Neuron (in vitro differentiated cells): ENCODE data around the gene HECW1.
A peak's percentile ranks its signal among the peaks of the same experiment; 100 is the strongest.
"Not testable (repeated sequence)": the region's sequence is repeated elsewhere in the genome, so short reads cannot be mapped to it uniquely, and the experiment has no call there.

ENCODE experiments used
- H2AFZ ChIP-seq: one replicate; pipeline ENCODE4 v1.6.1; 2013; ENCODE audit warnings: low read depth, mild to moderate bottlenecking, inconsistent platforms, low read length, moderate library complexity
- H3K27me3 ChIP-seq: one replicate; pipeline ENCODE4 v1.6.1; 2013; ENCODE audit warnings: low read length; ENCODE audit not compliant: insufficient read depth
- H3K36me3 ChIP-seq: one replicate; pipeline ENCODE4 v1.6.1; 2013; ENCODE audit warnings: low read length; ENCODE audit not compliant: insufficient read depth
- H3K4me1 ChIP-seq: one replicate; pipeline ENCODE4 v1.6.1; 2013; ENCODE audit warnings: low read length; ENCODE audit not compliant: insufficient read depth
- H3K4me3 ChIP-seq: 2 replicates; pipeline ENCODE4 v1.5.1; 2013; ENCODE audit warnings: mild to moderate bottlenecking, low read length, moderate library complexity
- H3K9me3 ChIP-seq: one replicate; pipeline ENCODE4 v1.6.1; 2013; ENCODE audit warnings: low read length

Gene HECW1

GRCh38 chr7:43112459-43112940, at the start of gene HECW1:
TSS of gene HECW1 (plus strand) at chr7:43112647. CDS start at chr7:43243906, 131,259 bp downstream.
- Histone ChIP-seq H3K9me3 (no peaks in the 10 kb centered on the region), H3K4me1 (peaks cover 11% of the 10 kb centered on the region), H2AFZ (peak within 1 kb of the TSS; percentile 86), H3K36me3 (no peaks in the 10 kb centered on the region), H3K4me3 (peak within 1 kb of the TSS; percentile 52), H3K27me3 (peaks cover 56% of the 10 kb centered on the region)

GRCh38 chr7:43071604-43072003, 40.8 kb upstream of the HECW1 start:
- Histone ChIP-seq H3K27me3 (no peaks in the 10 kb centered on the region), H2AFZ (no peak overlapping the region), H3K4me3 (no peak overlapping the region), H3K4me1 (no peaks in the 10 kb centered on the region), H3K9me3 (no peaks in the 10 kb centered on the region), H3K36me3 (no peaks in the 10 kb centered on the region)

DNA sequence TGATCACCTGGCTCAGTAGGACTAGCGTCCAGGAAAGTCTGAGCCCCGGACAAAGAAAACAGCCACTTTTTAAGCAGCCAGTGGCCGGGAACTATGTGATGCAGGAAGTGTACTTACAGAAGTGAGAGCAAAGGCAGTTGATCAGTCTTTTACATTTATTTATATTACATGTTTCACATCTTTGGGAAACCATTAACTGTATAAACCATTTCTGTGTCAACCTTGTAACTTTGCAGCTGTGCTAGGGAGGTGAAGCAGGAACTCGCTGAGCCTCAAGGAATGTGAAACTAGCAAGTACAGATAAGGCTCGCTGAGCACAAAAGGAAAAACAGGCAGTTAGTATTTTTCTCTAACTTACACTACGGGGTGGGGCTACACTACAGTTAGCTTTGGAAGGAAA, 39.9 kb upstream of the HECW1 start:
- Histone ChIP-seq H3K27me3 (no peaks in the 10 kb centered on the region), H3K4me3 (no peak overlapping the region), H2AFZ (no peak overlapping the region), H3K9me3 (no peaks in the 10 kb centered on the region), H3K4me1 (no peaks in the 10 kb centered on the region), H3K36me3 (no peaks in the 10 kb centered on the region)

DNA sequence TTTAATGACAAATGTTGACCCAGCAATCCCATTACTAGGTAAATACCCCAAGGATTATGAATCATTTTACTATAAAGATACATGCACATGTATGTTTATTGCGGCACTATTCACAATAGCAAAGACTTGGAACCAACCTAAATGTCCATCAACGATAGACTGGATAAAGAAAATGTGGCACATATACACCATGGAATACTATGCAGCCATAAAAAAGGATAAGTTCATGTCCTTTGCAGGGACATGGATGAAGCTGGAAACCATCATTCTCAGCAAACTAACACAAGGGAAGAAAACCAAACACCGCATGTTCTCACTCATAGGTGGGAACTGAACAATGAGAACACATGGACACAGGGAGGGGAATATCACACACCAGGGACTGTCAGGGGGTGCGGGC, 38.6 kb upstream of the HECW1 start:
- H2AFZ ChIP-seq, H3K4me3 ChIP-seq, H3K4me1 ChIP-seq, H3K9me3 ChIP-seq, H3K36me3 ChIP-seq, H3K27me3 ChIP-seq: not testable (repeated sequence)

GRCh38 chr7:43076189-43076605, 36.2 kb upstream of the HECW1 start:
- Histone ChIP-seq H3K4me3 (no peak overlapping the region), H3K9me3 (no peaks in the 10 kb centered on the region), H3K36me3 (no peaks in the 10 kb centered on the region)

DNA sequence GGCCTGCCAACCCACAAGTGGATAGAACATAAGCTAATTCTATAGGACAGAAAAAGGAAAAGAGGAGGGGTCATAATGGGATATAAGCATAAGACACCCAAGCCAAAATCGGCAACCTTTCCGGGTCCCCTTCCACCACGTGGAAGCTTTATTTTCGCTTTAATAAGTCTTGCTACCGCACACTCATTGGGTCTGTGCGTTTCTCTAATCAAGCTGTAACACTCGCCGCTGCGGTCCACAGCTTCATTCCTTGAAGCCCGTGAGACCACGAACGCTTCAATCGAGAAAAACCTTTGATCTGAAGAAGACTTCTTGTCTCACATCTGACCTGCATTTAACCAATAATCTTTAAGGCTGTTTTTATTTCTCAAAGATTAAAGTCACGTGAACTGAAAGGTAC, 35.8 kb upstream of the HECW1 start:
- no peak overlapping the region for H3K4me3 ChIP-seq
- H2AFZ ChIP-seq, result no peak overlapping the region
- no peaks in the 10 kb centered on the region for H3K4me1 ChIP-seq
- no peaks in the 10 kb centered on the region for H3K27me3 ChIP-seq
- no peaks in the 10 kb centered on the region for H3K9me3 ChIP-seq
- no peaks in the 10 kb centered on the region for H3K36me3 ChIP-seq

More at GRCh38 chr7:43076189-43076605, 36.2 kb upstream of the HECW1 start:
- Histone ChIP-seq H2AFZ (no peak overlapping the region), H3K27me3 (no peaks in the 10 kb centered on the region), H3K4me1 (no peaks in the 10 kb centered on the region)

DNA sequence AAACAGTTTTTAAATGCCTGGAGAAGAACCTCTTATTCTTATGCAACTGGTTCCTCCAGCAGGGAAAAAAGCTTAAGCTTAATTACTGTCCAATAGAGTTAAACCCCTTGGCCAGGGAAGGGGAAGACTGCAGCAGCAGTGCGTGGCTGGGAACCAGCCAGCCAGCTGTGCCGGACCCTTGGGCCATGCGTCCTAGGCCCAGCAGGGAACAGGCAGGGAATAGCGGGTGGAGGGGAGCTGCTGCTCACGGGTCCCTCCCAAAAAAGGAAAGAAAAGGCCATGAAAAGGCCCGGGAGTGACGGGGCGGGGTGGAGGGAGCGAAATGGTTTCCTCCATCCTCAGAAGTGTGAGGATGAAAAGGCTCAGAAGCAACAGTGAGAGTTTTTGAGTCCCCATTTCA, 35.2 kb upstream of the HECW1 start:
- Histone ChIP-seq H2AFZ (peak overlapping the region; percentile 73), H3K27me3 (no peaks in the 10 kb centered on the region), H3K4me1 (no peaks in the 10 kb centered on the region), H3K36me3 (no peaks in the 10 kb centered on the region), H3K4me3 (no peak overlapping the region), H3K9me3 (no peaks in the 10 kb centered on the region)

- H3K4me3 ChIP-seq, result no peak overlapping the region
- H3K4me1 ChIP-seq, result no peaks in the 10 kb centered on the region
- no peaks in the 10 kb centered on the region for H3K27me3 ChIP-seq
- peak overlapping the region; percentile 73 for H2AFZ ChIP-seq
- no peaks in the 10 kb centered on the region for H3K9me3 ChIP-seq
- H3K36me3 ChIP-seq, result no peaks in the 10 kb centered on the region
These were observed 34.6 kb upstream of the HECW1 start for GRCh38 chr7:43077732-43078391.

GRCh38 chr7:43078794-43079193, 33.7 kb upstream of the HECW1 start:
- no peak overlapping the region for H3K4me3 ChIP-seq
- no peaks in the 10 kb centered on the region for H3K36me3 ChIP-seq
- no peaks in the 10 kb centered on the region for H3K9me3 ChIP-seq
- no peak overlapping the region for H2AFZ ChIP-seq
- H3K4me1 ChIP-seq, result no peaks in the 10 kb centered on the region
- no peaks in the 10 kb centered on the region for H3K27me3 ChIP-seq

DNA sequence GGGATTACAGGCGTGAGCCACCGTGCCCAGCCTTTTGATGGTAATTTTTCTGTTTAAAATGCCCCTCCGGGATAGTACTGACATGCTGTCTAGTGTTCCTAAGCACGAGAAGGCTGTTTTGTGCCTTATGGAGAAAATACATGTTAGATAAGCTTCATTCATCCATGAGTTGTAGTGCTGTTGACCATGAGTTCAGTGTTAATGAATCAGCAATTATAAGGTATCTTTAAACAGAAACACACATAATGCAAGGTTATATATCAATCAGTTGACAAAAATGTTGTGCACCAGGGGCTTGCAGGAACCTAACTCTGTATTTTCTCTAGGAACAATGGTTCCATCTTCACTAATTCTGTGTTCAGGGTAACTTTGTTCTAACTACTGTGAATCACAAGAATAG, 30.8 kb upstream of the HECW1 start:
- Histone ChIP-seq H2AFZ (no peak overlapping the region), H3K4me3 (no peak overlapping the region), H3K9me3 (no peaks in the 10 kb centered on the region)

GRCh38 chr7:43083106-43083505, 29.3 kb upstream of the HECW1 start:
- H3K4me3 ChIP-seq, result no peak overlapping the region
- H3K36me3 ChIP-seq, result no peaks in the 10 kb centered on the region
- no peaks in the 10 kb centered on the region for H3K9me3 ChIP-seq
- H3K4me1 ChIP-seq, result no peaks in the 10 kb centered on the region
- H3K27me3 ChIP-seq, result no peaks in the 10 kb centered on the region
- H2AFZ ChIP-seq, result no peak overlapping the region

More for the DNA sequence above, 30.8 kb upstream of the HECW1 start:
- Histone ChIP-seq H3K36me3 (no peaks in the 10 kb centered on the region), H3K4me1 (no peaks in the 10 kb centered on the region), H3K27me3 (no peaks in the 10 kb centered on the region)

DNA sequence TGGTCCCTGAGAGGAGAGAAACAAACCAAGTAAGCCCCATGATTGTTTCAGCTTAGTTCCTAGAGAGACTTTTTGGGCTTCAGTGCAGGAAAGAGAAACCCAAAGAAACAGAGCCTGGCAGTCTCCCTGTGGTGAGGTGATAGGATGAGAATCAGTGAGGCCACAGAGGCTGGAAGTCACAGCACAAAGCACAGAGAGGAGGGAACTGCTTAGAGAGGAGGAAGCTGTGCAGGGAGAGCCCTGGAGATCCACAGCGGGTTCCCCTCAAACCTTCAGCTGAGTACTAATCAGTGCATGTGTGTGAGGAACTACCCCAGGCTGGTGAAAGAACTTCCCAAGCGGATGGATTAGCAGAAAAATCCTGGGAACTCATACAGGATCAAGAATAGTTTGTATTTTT, 27.4 kb upstream of the HECW1 start:
- no peaks in the 10 kb centered on the region for H3K4me1 ChIP-seq
- H3K27me3 ChIP-seq, result peaks cover 3% of the 10 kb centered on the region
- no peak overlapping the region for H2AFZ ChIP-seq
- no peaks in the 10 kb centered on the region for H3K36me3 ChIP-seq
- H3K9me3 ChIP-seq, result no peaks in the 10 kb centered on the region
- no peak overlapping the region for H3K4me3 ChIP-seq

DNA sequence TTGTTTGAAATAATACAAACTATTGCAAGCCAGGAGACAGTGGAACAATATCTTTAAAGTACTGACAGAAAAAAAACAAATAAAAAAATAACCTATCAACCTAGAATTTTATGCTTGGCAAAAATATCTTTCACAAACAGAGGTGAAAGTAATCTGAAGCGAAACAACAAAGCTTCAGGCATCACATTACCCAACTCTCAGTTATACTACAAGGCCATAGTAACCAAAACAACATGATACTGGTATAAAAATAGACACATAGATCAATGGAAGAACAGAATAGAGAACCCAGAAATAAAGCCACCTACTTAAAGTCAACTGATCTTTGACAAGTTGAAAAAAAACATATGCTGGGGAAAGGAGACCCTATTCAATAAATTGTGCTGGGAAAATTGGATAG, 26.5 kb upstream of the HECW1 start:
- Histone ChIP-seq H3K27me3 (peaks cover 3% of the 10 kb centered on the region), H3K4me3 (no peak overlapping the region), H3K4me1 (no peaks in the 10 kb centered on the region), H3K36me3 (no peaks in the 10 kb centered on the region), H2AFZ (no peak overlapping the region), H3K9me3 (no peaks in the 10 kb centered on the region)

DNA sequence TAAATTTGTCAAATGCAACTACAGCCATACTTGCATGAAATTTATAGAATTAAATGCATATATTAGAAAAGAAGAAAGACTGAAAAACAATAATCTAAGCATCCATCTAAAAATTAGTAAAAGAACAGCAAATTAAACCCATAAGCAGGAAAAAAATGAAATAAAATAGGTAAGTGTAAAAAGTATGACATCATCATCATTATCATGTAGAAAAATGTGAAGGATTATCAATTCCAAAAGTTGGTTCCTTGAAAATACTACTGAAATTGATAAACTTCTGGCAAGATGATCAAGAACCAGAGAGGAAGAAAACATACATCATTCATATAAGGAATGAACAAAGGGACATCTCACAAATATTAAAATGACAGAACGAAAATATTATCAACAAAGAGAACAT, 19.6 kb upstream of the HECW1 start:
- H3K4me1 ChIP-seq, result no peaks in the 10 kb centered on the region
- H3K27me3 ChIP-seq, result peaks cover 3% of the 10 kb centered on the region
- no peaks in the 10 kb centered on the region for H3K36me3 ChIP-seq
- H2AFZ ChIP-seq, result no peak overlapping the region
- no peak overlapping the region for H3K4me3 ChIP-seq
- no peaks in the 10 kb centered on the region for H3K9me3 ChIP-seq
